ENCODE results near the gene MTREX.

DNA sequence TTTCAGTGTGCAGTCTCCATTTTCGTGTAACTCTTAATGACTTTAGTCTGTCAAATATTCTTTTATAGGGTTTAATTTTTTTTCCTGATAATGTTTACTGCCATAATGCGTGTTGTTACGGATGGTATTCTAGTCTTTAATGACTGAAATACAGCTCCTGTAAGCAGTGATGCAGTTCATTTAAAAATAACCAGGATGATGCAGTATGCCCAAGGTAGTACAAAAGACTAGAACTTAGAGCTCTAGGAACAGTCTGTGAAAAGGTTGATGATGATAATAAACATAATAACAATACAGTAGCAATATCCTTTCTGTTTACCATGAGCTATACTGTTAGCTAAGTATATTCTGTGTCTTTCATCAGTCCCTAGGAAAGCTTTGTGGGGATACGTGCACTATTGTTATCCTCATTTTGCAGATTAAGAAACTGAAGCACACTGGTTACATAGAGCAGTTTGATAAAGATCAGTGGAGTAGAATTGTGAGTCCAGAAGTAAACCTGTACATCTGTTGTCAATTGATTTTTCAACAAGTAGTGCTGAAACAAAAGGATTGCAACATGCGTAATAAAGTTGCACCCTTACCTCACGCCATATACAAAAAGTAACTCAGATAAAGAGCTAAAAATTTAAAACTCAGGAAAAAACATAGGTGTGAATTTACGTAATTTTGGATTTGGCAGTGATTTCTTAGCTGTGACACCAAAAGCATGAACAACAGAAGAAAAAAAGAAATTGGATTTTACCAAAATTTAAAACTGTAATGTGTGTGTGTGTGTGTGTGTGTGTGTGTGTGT is 64.5 kb downstream of the MTREX start:
- TF ChIP-seq LARP7 (IDR thresholded peaks at IDR 0.05) = no peak
- no peak for TF ChIP-seq YY1 (IDR thresholded peaks at IDR 0.05; ENCODE audit: low read depth, low read length)
- TF ChIP-seq POLR2A (IDR thresholded peaks at IDR 0.05; ENCODE audit: low read depth, low read length) = no peak
- no peak for TF ChIP-seq FOXM1 (IDR thresholded peaks at IDR 0.05; ENCODE audit: low read depth, low read length)
- TF ChIP-seq, protein P1, sequence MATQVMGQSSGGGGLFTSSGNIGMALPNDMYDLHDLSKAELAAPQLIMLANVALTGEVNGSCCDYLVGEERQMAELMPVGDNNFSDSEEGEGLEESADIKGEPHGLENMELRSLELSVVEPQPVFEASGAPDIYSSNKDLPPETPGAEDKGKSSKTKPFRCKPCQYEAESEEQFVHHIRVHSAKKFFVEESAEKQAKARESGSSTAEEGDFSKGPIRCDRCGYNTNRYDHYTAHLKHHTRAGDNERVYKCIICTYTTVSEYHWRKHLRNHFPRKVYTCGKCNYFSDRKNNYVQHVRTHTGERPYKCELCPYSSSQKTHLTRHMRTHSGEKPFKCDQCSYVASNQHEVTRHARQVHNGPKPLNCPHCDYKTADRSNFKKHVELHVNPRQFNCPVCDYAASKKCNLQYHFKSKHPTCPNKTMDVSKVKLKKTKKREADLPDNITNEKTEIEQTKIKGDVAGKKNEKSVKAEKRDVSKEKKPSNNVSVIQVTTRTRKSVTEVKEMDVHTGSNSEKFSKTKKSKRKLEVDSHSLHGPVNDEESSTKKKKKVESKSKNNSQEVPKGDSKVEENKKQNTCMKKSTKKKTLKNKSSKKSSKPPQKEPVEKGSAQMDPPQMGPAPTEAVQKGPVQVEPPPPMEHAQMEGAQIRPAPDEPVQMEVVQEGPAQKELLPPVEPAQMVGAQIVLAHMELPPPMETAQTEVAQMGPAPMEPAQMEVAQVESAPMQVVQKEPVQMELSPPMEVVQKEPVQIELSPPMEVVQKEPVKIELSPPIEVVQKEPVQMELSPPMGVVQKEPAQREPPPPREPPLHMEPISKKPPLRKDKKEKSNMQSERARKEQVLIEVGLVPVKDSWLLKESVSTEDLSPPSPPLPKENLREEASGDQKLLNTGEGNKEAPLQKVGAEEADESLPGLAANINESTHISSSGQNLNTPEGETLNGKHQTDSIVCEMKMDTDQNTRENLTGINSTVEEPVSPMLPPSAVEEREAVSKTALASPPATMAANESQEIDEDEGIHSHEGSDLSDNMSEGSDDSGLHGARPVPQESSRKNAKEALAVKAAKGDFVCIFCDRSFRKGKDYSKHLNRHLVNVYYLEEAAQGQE (IDR thresholded peaks at IDR 0.05; ENCODE audit: low read depth, low read length) = no peak
- no peak for TF ChIP-seq POLR2AphosphoS5 (IDR thresholded peaks at IDR 0.05; ENCODE audit: low read length)
- no peak for TF ChIP-seq EP300 (IDR thresholded peaks at IDR 0.05; ENCODE audit: borderline replicate concordance in 1 of 2, control insufficient read depth in 1 of 2, low read depth in 2 of 2, low read length in 2 of 2)
- TF ChIP-seq, protein P2, sequence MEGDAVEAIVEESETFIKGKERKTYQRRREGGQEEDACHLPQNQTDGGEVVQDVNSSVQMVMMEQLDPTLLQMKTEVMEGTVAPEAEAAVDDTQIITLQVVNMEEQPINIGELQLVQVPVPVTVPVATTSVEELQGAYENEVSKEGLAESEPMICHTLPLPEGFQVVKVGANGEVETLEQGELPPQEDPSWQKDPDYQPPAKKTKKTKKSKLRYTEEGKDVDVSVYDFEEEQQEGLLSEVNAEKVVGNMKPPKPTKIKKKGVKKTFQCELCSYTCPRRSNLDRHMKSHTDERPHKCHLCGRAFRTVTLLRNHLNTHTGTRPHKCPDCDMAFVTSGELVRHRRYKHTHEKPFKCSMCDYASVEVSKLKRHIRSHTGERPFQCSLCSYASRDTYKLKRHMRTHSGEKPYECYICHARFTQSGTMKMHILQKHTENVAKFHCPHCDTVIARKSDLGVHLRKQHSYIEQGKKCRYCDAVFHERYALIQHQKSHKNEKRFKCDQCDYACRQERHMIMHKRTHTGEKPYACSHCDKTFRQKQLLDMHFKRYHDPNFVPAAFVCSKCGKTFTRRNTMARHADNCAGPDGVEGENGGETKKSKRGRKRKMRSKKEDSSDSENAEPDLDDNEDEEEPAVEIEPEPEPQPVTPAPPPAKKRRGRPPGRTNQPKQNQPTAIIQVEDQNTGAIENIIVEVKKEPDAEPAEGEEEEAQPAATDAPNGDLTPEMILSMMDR (IDR thresholded peaks at IDR 0.05 in 2 of 3, conservative IDR thresholded peaks at IDR 0.05 in 1 of 3; ENCODE audit: control insufficient read depth in 2 of 3, extremely low read depth in 1 of 3, insufficient read depth in 1 of 3, low read depth in 3 of 3, low read length in 3 of 3) = no peak
- TF ChIP-seq GATAD2B (conservative IDR thresholded peaks at IDR 0.05; ENCODE audit: low read depth) = no peak
